Measurements from ENCODE around the gene CEP41. TPM values are rescaled to one million over a fixed set of nuclear protein-coding genes. Genes with fewer than 3 reads are reported as not detected.

Gene CEP41
- total RNA-seq, 1 donor from 2014 or later = 29.3 TPM

- DNase-seq (ENCODE audit: low read depth, low spot score) = no peak
- Mint-ChIP-seq H3K36me3 (ENCODE audit: low read depth) (peaks cover 12% of the 10 kb centered on the region), H3K27me3 (ENCODE audit: low read depth) (no peaks in the 10 kb centered on the region), H3K9me3 (no peaks in the 10 kb centered on the region), H3K27ac (ENCODE audit: unreplicated experiment) (no peak overlapping the region), H3K4me3 (no peak overlapping the region), H3K4me1 (peaks cover 17% of the 10 kb centered on the region)
- TF ChIP-seq CTCF (conservative IDR thresholded peaks at IDR 0.05) = no peak
These were observed 39.7 kb downstream of the CEP41 start for GRCh38 chr7:130401101-130401500.

GRCh38 chr7:130400120-130400572 lies 40.7 kb downstream of the CEP41 start:
- peaks cover 24% of the 10 kb centered on the region for H3K4me1 Mint-ChIP-seq
- DNase-seq (ENCODE audit: low read depth, low spot score) = no peak

GRCh38 chr7:130398526-130399090 lies 42.2 kb downstream of the CEP41 start:
- no peak overlapping the region for H3K4me3 Mint-ChIP-seq
- H3K9me3 Mint-ChIP-seq = no peaks in the 10 kb centered on the region
- H3K27me3 Mint-ChIP-seq (ENCODE audit: low read depth) = no peaks in the 10 kb centered on the region
- no peak for TF ChIP-seq CTCF (conservative IDR thresholded peaks at IDR 0.05)
- H3K4me1 Mint-ChIP-seq = peaks cover 36% of the 10 kb centered on the region
- DNase-seq (ENCODE audit: low read depth, low spot score) = no peak
- peaks cover 15% of the 10 kb centered on the region for H3K36me3 Mint-ChIP-seq (ENCODE audit: low read depth)
- no peak overlapping the region for H3K27ac Mint-ChIP-seq (ENCODE audit: unreplicated experiment)

More at GRCh38 chr7:130400120-130400572, 40.7 kb downstream of the CEP41 start:
- TF ChIP-seq CTCF (conservative IDR thresholded peaks at IDR 0.05) = no peak
- Mint-ChIP-seq H3K4me3 (no peak overlapping the region), H3K27ac (ENCODE audit: unreplicated experiment) (no peak overlapping the region), H3K9me3 (no peaks in the 10 kb centered on the region), H3K36me3 (ENCODE audit: low read depth) (peaks cover 12% of the 10 kb centered on the region), H3K27me3 (ENCODE audit: low read depth) (no peaks in the 10 kb centered on the region)

GRCh38 chr7:130397758-130398073 lies 43.1 kb downstream of the CEP41 start:
- no peak overlapping the region for H3K27ac Mint-ChIP-seq (ENCODE audit: unreplicated experiment)
- peaks cover 41% of the 10 kb centered on the region for H3K4me1 Mint-ChIP-seq
- no peaks in the 10 kb centered on the region for H3K9me3 Mint-ChIP-seq
- no peak for DNase-seq (ENCODE audit: low read depth, low spot score)
- no peak for TF ChIP-seq CTCF (conservative IDR thresholded peaks at IDR 0.05)
- no peak overlapping the region for H3K4me3 Mint-ChIP-seq
- peaks cover 13% of the 10 kb centered on the region for H3K36me3 Mint-ChIP-seq (ENCODE audit: low read depth)
- H3K27me3 Mint-ChIP-seq (ENCODE audit: low read depth) = no peaks in the 10 kb centered on the region

GRCh38 chr7:130397051-130397757 lies 43.6 kb downstream of the CEP41 start:
- peaks cover 45% of the 10 kb centered on the region for H3K4me1 Mint-ChIP-seq
- no peak overlapping the region for H3K4me3 Mint-ChIP-seq
- peaks cover 9% of the 10 kb centered on the region for H3K36me3 Mint-ChIP-seq (ENCODE audit: low read depth)
- no peaks in the 10 kb centered on the region for H3K27me3 Mint-ChIP-seq (ENCODE audit: low read depth)
- no peaks in the 10 kb centered on the region for H3K9me3 Mint-ChIP-seq
- DNase-seq (ENCODE audit: low read depth, low spot score) = no peak
- no peak for TF ChIP-seq CTCF (conservative IDR thresholded peaks at IDR 0.05)
- H3K27ac Mint-ChIP-seq (ENCODE audit: unreplicated experiment) = no peak overlapping the region

Data from neural crest cell (in vitro differentiated cells).